GM19467 (cell line): ENCODE results near the gene USO1.
"Not testable (repeated sequence)": the region's sequence is repeated elsewhere in the genome, so short reads cannot be mapped to it uniquely, and the experiment has no call there.

Source experiments
- ATAC-seq: cut with Tn5 transposase; IDR thresholded peaks from one replicate; pipeline ENCODE4 v1.9.1; 2021; ENCODE audit warnings: mild to moderate bottlenecking, moderate library complexity; ENCODE audit not compliant: unreplicated experiment

The USO1 gene

DNA sequence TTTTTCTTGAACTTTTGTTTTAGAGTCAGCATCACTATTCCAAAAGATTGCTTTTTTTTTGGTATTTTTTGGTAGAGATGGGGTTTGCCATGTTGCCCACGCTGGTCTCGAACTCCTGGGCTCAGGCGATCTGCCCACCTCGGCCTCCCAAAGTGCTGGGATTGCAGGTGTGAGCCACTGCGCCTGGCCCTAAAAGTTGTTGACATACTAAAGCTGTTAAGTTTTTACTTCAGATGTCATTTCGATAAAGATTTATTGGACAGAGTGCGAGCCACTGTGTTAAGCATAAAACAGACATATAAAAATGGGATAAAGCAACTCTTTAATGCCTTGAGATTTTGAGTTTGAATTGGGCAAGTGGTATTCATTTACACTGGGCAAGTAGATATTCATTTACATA is 28.3 kb downstream of the USO1 start:
- ATAC-seq, result no peak

GRCh38 chr4:75769036-75769435 is 44.7 kb downstream of the USO1 start:
- ATAC-seq, result no peak

DNA sequence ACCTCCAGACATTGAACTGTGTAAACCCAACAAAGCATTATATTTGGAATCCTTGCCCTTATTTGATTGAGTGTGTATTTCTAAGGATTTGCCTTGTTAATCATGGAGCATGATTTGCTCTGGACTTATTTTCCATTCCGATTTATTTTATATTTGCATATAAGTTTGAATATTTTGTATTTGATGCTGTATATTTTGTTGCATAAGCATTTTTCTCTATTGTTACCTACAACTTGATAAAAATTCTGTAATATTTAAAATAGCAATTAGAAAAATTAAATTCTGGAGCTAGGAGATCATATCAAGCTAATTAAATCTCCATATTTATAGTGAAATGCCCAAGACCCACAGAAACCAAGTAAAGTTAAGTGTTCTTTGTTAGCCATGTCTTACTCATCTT is 47.2 kb downstream of the USO1 start:
- no peak for ATAC-seq

DNA sequence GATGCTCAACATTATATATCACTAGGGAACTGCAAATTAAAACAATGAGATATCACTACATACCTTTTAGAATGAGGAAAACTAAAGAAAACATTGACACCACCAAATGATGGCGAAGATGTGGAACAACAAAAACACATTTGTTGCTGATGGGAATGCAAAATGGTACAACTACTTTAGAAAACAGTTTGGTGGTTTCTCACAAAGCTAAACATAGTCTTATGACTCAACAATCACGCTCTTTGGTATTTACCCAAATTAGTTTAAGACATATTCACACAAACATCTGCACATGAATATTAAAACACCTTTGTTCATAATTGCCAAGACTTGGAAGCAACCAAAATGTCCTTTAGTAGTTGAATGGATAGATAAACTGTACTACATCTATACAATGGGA is 53.2 kb downstream of the USO1 start:
- no peak for ATAC-seq

- ATAC-seq, result no peak
Measured at GRCh38 chr4:75779105-75779757, 54.9 kb downstream of the USO1 start.

- ATAC-seq, result no peak
Measured at GRCh38 chr4:75781305-75781704, 56.9 kb downstream of the USO1 start.

GRCh38 chr4:75786526-75786925 is 62.1 kb downstream of the USO1 start:
- no peak for ATAC-seq

GRCh38 chr4:75786938-75787337 is 62.6 kb downstream of the USO1 start:
- ATAC-seq, result no peak

- no peak for ATAC-seq
Measured at GRCh38 chr4:75790024-75790423, 65.6 kb downstream of the USO1 start.

- ATAC-seq, result no peak
Measured at GRCh38 chr4:75800972-75801371, 76.6 kb downstream of the USO1 start.

- ATAC-seq, result not testable (repeated sequence)
Measured at GRCh38 chr4:75806035-75806434, 81.7 kb downstream of the USO1 start.

- no peak for ATAC-seq
Measured at GRCh38 chr4:75817901-75818300, 93.5 kb downstream of the USO1 start.

- no peak for ATAC-seq
Measured at GRCh38 chr4:75819121-75819520, 94.7 kb downstream of the USO1 start.

- ATAC-seq, result no peak
Measured at GRCh38 chr4:75820197-75820596, 95.8 kb downstream of the USO1 start.

GRCh38 chr4:75820676-75821075 is 96.3 kb downstream of the USO1 start:
- no peak for ATAC-seq

- no peak for ATAC-seq
Measured at GRCh38 chr4:75821216-75821615, 96.8 kb downstream of the USO1 start.

GRCh38 chr4:75821966-75822365 is 97.6 kb downstream of the USO1 start:
- no peak for ATAC-seq

DNA sequence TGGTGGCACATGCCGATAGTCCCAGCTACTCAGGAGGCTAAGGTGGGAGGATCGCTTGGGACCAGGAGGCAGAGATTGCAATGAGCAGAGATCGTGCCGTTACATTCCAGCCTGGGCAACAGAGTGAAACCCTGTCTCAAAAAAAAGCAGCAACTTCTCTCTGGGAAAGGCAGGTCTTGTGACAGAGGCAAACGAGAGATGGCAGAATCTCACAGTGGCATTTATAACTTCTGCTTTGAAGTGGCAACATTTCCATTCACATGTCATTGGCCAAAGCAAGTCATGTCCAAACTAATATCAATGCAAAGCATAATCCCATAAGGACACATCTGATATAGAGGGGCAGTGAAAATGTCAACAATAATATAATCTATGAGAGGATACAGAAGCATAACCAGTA is 98.0 kb downstream of the USO1 start:
- ATAC-seq, result no peak

- no peak for ATAC-seq
Measured at GRCh38 chr4:75823812-75824211, 99.4 kb downstream of the USO1 start.

DNA sequence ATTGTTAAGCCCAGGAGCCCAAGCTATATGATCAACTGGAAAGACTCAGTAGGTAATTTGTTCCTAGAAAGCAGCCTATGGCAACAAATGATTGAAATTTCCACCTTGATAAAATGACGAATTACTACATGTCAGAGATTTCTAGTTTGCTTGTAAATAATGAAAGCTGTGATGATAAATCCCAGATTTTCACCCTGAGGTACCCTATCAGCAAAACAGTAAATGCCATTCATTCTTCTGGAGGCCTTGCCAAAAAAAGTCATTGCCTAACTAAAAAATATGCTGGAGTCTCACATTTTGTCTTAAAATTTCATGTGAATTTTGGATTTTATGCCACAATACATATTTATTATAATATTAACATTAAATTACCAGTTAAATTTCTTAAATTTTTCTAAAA is 106.5 kb downstream of the USO1 start:
- ATAC-seq, result no peak

GRCh38 chr4:75831856-75832405 is 107.6 kb downstream of the USO1 start:
- ATAC-seq, result no peak

DNA sequence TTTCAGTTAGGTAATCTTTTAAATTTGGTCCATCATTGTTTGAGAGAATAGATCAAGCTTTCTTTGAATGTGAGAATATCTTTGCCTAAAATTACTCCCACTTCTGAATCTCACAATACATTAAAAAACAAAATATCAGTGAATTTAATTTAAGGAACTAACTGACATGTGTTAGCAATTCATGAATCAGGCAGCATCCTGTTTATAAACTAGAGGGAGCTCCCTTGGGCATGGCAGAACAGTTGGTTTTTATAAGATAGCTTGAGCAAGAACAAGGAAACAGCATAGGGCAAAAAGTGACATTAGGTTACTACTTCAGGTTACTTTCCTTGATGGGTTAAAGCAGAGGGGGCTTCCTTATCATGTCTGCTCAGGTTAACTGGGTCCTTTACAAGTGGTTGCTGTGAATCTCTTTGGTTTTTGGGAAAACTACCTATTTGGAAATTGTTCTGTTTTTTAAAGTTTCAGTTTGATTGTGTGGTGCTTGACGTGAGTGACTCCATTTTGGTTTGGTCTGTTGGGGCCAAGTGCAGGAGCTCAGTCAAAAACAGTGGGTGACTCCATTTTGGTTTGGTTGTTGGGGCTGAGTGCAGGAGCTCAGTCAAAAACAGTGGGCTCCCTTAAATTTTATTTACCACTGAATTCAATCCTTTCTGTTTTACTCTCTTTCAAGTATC is 109.9 kb downstream of the USO1 start:
- ATAC-seq, result no peak

DNA sequence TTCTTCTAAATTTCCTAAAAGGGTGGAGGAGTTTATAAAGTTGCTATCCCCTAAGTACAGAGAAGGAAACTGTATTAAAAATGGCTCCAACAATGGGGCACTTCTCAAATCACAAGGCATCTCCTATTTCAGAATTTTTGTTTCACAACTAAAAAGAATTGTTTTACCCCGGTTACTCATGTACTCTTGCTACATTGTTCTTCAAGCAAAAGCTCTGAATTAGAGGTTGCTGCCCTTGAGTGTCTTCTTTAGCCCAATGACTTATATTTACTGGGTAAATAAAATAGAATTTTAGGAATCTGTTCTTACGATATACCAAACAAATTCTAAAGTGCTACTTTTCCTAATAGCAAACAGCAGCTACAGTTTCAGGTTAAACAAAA is 110.4 kb downstream of the USO1 start:
- no peak for ATAC-seq
